IMR-90 (cell line): ENCODE data around the gene LRCOL1. TPM values are rescaled to one million over a fixed set of nuclear protein-coding genes. Genes with fewer than 3 reads are reported as not detected.

Source experiments
- ATAC-seq: fragments of 200-7000 bp; cut with Tn5 transposase; 2 replicates; pipeline ENCODE4 v1.9.1; 2020; ENCODE audit warnings: low read depth, mild to moderate bottlenecking, moderate library complexity
- BruUV-seq: library from RNA; stranded (reverse); fragments of 400-500 nt; replicated peaks from 2 replicates; lab custom pipeline; 2021; lab: Mats Ljungman, UMichigan
- CTCF ChIA-PET: fragments of 300-600 bp; formaldehyde crosslinking; extraction: SDS; loops from one replicate; lab custom pipeline; 2021; ENCODE audit warnings: antibody characterized with exemption; lab: Yijun Ruan, JAX
- POLR2A ChIA-PET: fragments of 300-600 bp; sonication (Branson Sonifier 250); formaldehyde crosslinking; loops from one replicate; lab custom pipeline; 2022; ENCODE audit warnings: antibody characterized with exemption; ENCODE audit not compliant: unreplicated experiment; lab: Charles Lee
- DNase-seq: peaks from one replicate; pipeline ENCODE4 v3.0.0; 2013
- H2AFZ ChIP-seq: replicated peaks from 2 replicates; pipeline ENCODE3; 2013; ENCODE audit warnings: low read length, mild to moderate bottlenecking; ENCODE audit not compliant: poor library complexity
- H2AK5ac ChIP-seq: 2 replicates; pipeline ENCODE4 v1.6.1; 2013; ENCODE audit warnings: low read depth, low read length, inconsistent platforms
- H2AK9ac ChIP-seq: replicated peaks from 2 replicates; pipeline ENCODE3; 2013; ENCODE audit warnings: mild to moderate bottlenecking, low read depth, low read length, moderate library complexity; ENCODE audit not compliant: poor library complexity
- H2BK120ac ChIP-seq: 2 replicates; pipeline ENCODE4 v1.6.1; 2013; ENCODE audit warnings: low read depth, low read length, inconsistent platforms
- H2BK15ac ChIP-seq: 3 replicates; pipeline ENCODE4 v1.6.1; 2013; ENCODE audit warnings: low read depth, low read length, inconsistent platforms
- H2BK20ac ChIP-seq: 2 replicates; pipeline ENCODE4 v1.6.1; 2013; ENCODE audit warnings: low read depth, mild to moderate bottlenecking, inconsistent platforms, low read length, moderate library complexity
- H2BK5ac ChIP-seq: 2 replicates; pipeline ENCODE4 v1.6.1; 2013; ENCODE audit warnings: mild to moderate bottlenecking, low read depth, low read length, inconsistent platforms; ENCODE audit not compliant: poor library complexity, severe bottlenecking
- H3K14ac ChIP-seq: replicated peaks from 2 replicates; pipeline ENCODE4 v1.6.1; 2013; ENCODE audit warnings: low read depth, low read length, inconsistent platforms
- H3K18ac ChIP-seq: 2 replicates; pipeline ENCODE4 v1.6.1; 2013; ENCODE audit warnings: low read depth, low read length, control low read depth
- H3K23ac ChIP-seq: 2 replicates; pipeline ENCODE4 v1.6.1; 2013; ENCODE audit warnings: low read depth, low read length, inconsistent platforms
- H3K27ac ChIP-seq: 2 replicates; pipeline ENCODE4 v1.5.1; 2013; ENCODE audit warnings: mild to moderate bottlenecking, control low read depth, low read length; ENCODE audit not compliant: insufficient read depth
- H3K27me3 ChIP-seq: 2 replicates; pipeline ENCODE4 v1.6.1; 2013; ENCODE audit warnings: low read length; ENCODE audit not compliant: control insufficient read depth, insufficient read depth
- H3K36me3 ChIP-seq: 2 replicates; pipeline ENCODE4 v1.6.1; 2013; ENCODE audit warnings: low read length, mixed read lengths; ENCODE audit not compliant: control insufficient read depth, insufficient read depth
- H3K4ac ChIP-seq: 2 replicates; pipeline ENCODE4 v1.6.1; 2013; ENCODE audit warnings: low read depth, low read length, inconsistent platforms
- H3K4me1 ChIP-seq: 2 replicates; pipeline ENCODE4 v1.6.1; 2013; ENCODE audit warnings: low read length, mixed read lengths; ENCODE audit not compliant: control insufficient read depth, insufficient read depth
- H3K4me2 ChIP-seq: 2 replicates; pipeline ENCODE4 v1.6.1; 2013; ENCODE audit warnings: low read depth, mild to moderate bottlenecking, control low read depth, low read length, moderate library complexity
- H3K4me3 ChIP-seq: 2 replicates; pipeline ENCODE4 v1.5.1; 2013; ENCODE audit warnings: low read depth, mild to moderate bottlenecking, control low read depth, low read length, moderate library complexity; ENCODE audit not compliant: insufficient read depth
- H3K56ac ChIP-seq: 2 replicates; pipeline ENCODE4 v1.6.1; 2013; ENCODE audit warnings: low read length, inconsistent platforms; ENCODE audit not compliant: insufficient read depth; ENCODE audit errors: extremely low read depth
- H3K79me1 ChIP-seq, 2 experiments: 2 replicates each; pipeline ENCODE4 v1.6.1; 2013; ENCODE audit warnings: low read length in 2 of 2, inconsistent platforms in 1 of 2, low read depth in 1 of 2
- H3K9ac ChIP-seq: 2 replicates; pipeline ENCODE4 v1.6.1; 2013; ENCODE audit warnings: low read depth, low read length, control low read depth
- H3K9me1 ChIP-seq: 2 replicates; pipeline ENCODE4 v1.6.1; 2013; ENCODE audit warnings: low read length, inconsistent platforms; ENCODE audit not compliant: insufficient read depth
- H3K9me3 ChIP-seq: 2 replicates; pipeline ENCODE4 v1.6.1; 2013; ENCODE audit warnings: low read length; ENCODE audit not compliant: control insufficient read depth, insufficient read depth
- H4K20me1 ChIP-seq: 2 replicates; pipeline ENCODE4 v1.6.1; 2013; ENCODE audit warnings: low read length, inconsistent platforms; ENCODE audit not compliant: insufficient read depth
- H4K5ac ChIP-seq: 2 replicates; pipeline ENCODE4 v1.6.1; 2013; ENCODE audit warnings: mild to moderate bottlenecking, low read depth, low read length, control low read depth
- H4K8ac ChIP-seq, 2 experiments: 2 replicates each; pipeline ENCODE4 v1.6.1; 2013; ENCODE audit warnings: low read depth in 2 of 2, low read length in 2 of 2, control low read depth in 1 of 2, inconsistent platforms in 1 of 2
- H4K91ac ChIP-seq: 2 replicates; pipeline ENCODE4 v1.6.1; 2013; ENCODE audit warnings: low read depth, low read length, inconsistent platforms; ENCODE audit not compliant: insufficient read depth
- BHLHE40 ChIP-seq: fragments of 150-350 bp; IDR thresholded peaks from 2 replicates; pipeline ENCODE4 v1.6.1; 2016; ENCODE audit warnings: mild to moderate bottlenecking, low read depth, low read length
- CHD1 ChIP-seq: IDR thresholded peaks from 2 replicates; pipeline ENCODE4 v1.6.1; 2012; ENCODE audit warnings: low read depth, low read length, improper control_type of control experiment
- ELK1 ChIP-seq: fragments of 150-350 bp; IDR thresholded peaks from 2 replicates; pipeline ENCODE4 v1.6.1; 2016; ENCODE audit warnings: low read depth, mild to moderate bottlenecking, low read length, moderate library complexity, borderline replicate concordance
- MAFK ChIP-seq: IDR thresholded peaks from 2 replicates; pipeline ENCODE4 v1.6.1; 2012; ENCODE audit warnings: low read depth, low read length, improper control_type of control experiment
- POLR2A ChIP-seq: IDR thresholded peaks from 2 replicates; pipeline ENCODE4 v1.6.1; 2012; ENCODE audit warnings: mild to moderate bottlenecking, low read depth, low read length
- USF2 ChIP-seq: fragments of 150-350 bp; IDR thresholded peaks from 2 replicates; pipeline ENCODE4 v1.6.1; 2017; ENCODE audit warnings: mild to moderate bottlenecking, antibody characterized with exemption, low read length, low read depth
- WGBS, 2 experiments: methylation state at CpG; one replicate each; pipeline versions ENCODE4 v1.1.5 to v1.1.7; 2013; ENCODE audit warnings: missing lambda C conversion rate in 2 of 2; ENCODE audit not compliant: insufficient read length in 1 of 2; ENCODE audit errors: extremely low coverage in 2 of 2; 5-methylcytosine and 5-hydroxymethylcytosine counted together
- dilution Hi-C: fragments of 300-500 bp; cut with HindIII; formaldehyde crosslinking; loops from one replicate; pipeline ENCODE4 v1.14.3; 2018; ENCODE audit warnings: low sequenced_read_pairs; ENCODE audit not compliant: unreplicated experiment
- in situ Hi-C: fragments of 300-500 bp; cut with MboI; formaldehyde crosslinking; loops from 3 replicates; pipeline ENCODE4 v1.14.3; 2019; ENCODE audit warnings: low sequenced_read_pairs, inconsistent platforms, mixed read lengths
- intact Hi-C: fragments of 100-400 bp; cut with micrococcal nuclease; formaldehyde crosslinking; loops from 2 replicates; pipeline ENCODE4 v1.10.0; 2022
- polyA plus RNA-seq, 3 experiments: library from polyadenylated mRNA; depleted of rRNA; stranded (reverse); fragments of >200 nt; gene quantifications; 2 replicates each; pipeline ENCODE4 v1.2.3, GENCODE V29; 2012; ENCODE audit warnings: low replicate concordance in 1 of 3
- total RNA-seq: library from RNA; depleted of rRNA; stranded (reverse); fragments of >200 nt; gene quantifications from 2 replicates; pipeline ENCODE4 v1.2.3, GENCODE V29; 2012

LRCOL1 gene
- total and polyA plus RNA-seq, 2 of the 4 experiments (the other 2 are of a cell fraction), result 1.0 TPM; not detected in 1

- BruUV-seq, result no TSS peak
- H3K9me3 ChIP-seq, result no peaks in the 10 kb centered on the region
- H3K4me3 ChIP-seq, result no peak overlapping the region
- no peak overlapping the region for H2BK20ac ChIP-seq
- ATAC-seq (no peak), DNase-seq (no peak)
- H3K27ac ChIP-seq, result no peak overlapping the region
- H3K36me3 ChIP-seq, result peaks cover 11% of the 10 kb centered on the region
- dilution Hi-C loops (no loop called here), in situ Hi-C loops (no loop called here), intact Hi-C loops (no loop called here)
- H3K4me2 ChIP-seq, result no peak overlapping the region
- H4K91ac ChIP-seq, result no peak overlapping the region
- H3K18ac ChIP-seq, result no peak overlapping the region
- H3K9ac ChIP-seq, result no peak overlapping the region
- H2AK5ac ChIP-seq, result no peak overlapping the region
- TF ChIP-seq ELK1 (no peak), USF2 (no peak), BHLHE40 (no peak), POLR2A (no peak), MAFK (no peak), CHD1 (no peak)
- peak overlapping the region; percentile 55 for H2AK9ac ChIP-seq
- H3K14ac ChIP-seq, result no peak overlapping the region
- no peaks in the 10 kb centered on the region; a peak in 1 of 4 replicates for H3K79me1 ChIP-seq
- CTCF ChIA-PET, result no interaction called here
- no peak overlapping the region for H2AFZ ChIP-seq
- H3K23ac ChIP-seq, result no peak overlapping the region
- peaks cover 12% of the 10 kb centered on the region for H3K4me1 ChIP-seq
- H4K5ac ChIP-seq, result no peak overlapping the region
- POLR2A ChIA-PET, result no interaction called here
- H3K27me3 ChIP-seq, result peaks cover 2% of the 10 kb centered on the region; the same call in 1 of the 2 replicates
- H3K56ac ChIP-seq, result no peak overlapping the region
- peaks cover 7% of the 10 kb centered on the region; the same call in 1 of the 2 replicates for H3K9me1 ChIP-seq
- no peak overlapping the region for H4K8ac ChIP-seq
- no peak overlapping the region for H2BK5ac ChIP-seq
- H4K20me1 ChIP-seq, result no peaks in the 10 kb centered on the region; the same call in 1 of the 2 replicates
- no peak overlapping the region for H3K4ac ChIP-seq
- H2BK15ac ChIP-seq, result no peak overlapping the region
- no peak overlapping the region for H2BK120ac ChIP-seq
- 91% methylated on average over 23 of the region's 32 CpGs; no CpG with 5 or more reads in 1 of the 2 experiments for WGBS, 2 experiments
Measured at GRCh38 chr12:132624910-132625630, 14.7 kb upstream of the LRCOL1 start.
